ENCODE measurements around the gene C20orf141.

GRCh38 chr20:2805689-2806350 is 9.0 kb upstream of the C20orf141 start:
- TF ChIP-seq POLR2A (IDR thresholded peaks at IDR 0.05; ENCODE audit: low read length) (no peak), GATA1 (IDR thresholded peaks at IDR 0.05; ENCODE audit: low read depth, low read length) (no peak)

All from erythroblast (primary cell).